ENCODE measurements around the gene RPS21. TPM values are rescaled to one million over a fixed set of nuclear protein-coding genes. Genes with fewer than 3 reads are reported as not detected.
"Not testable (repeated sequence)": the region's sequence is repeated elsewhere in the genome, so short reads cannot be mapped to it uniquely, and the experiment has no call there.

RPS21 gene
- total RNA-seq, 1 donor from 2014 or later, result 1,637 TPM

GRCh38 chr20:62364911-62365736, 21.8 kb upstream of the RPS21 start:
- intact Hi-C loops (cut with micrococcal nuclease), result loop anchor here (5.0 kb wide), 1 partner anchor 63 kb away; the partner anchor contains the start of gene ADRM1

GRCh38 chr20:62365814-62366369, 21.0 kb upstream of the RPS21 start:
- intact Hi-C loops (cut with micrococcal nuclease), result loop anchor here (5.0 kb wide), 1 partner anchor 64 kb away; the partner anchor contains the start of gene ADRM1

- intact Hi-C loops (cut with micrococcal nuclease), result loop anchor here (5.0 kb wide), 1 partner anchor 64 kb away; the partner anchor contains the start of gene ADRM1
These were observed 20.4 kb upstream of the RPS21 start for GRCh38 chr20:62366370-62367135.

- intact Hi-C loops (cut with micrococcal nuclease), result loop anchor here (5.0 kb wide), 1 partner anchor 65 kb away; the partner anchor contains the start of gene ADRM1
These were observed 19.7 kb upstream of the RPS21 start, which contains the start of gene LAMA5 for GRCh38 chr20:62367136-62367632. Gene LAMA5, minus strand, starts transcription at chr20:62367312. Its CDS starts 67 bp downstream, at chr20:62367245.

GRCh38 chr20:62367633-62368391, 19.1 kb upstream of the RPS21 start:
- intact Hi-C loops (cut with micrococcal nuclease), result loop anchor here (5.0 kb wide), 1 partner anchor 66 kb away; the partner anchor contains the start of gene ADRM1

- intact Hi-C loops (cut with micrococcal nuclease), result loop anchor here (5.0 kb wide), 1 partner anchor 66 kb away; the partner anchor contains the start of gene ADRM1
These were observed 18.4 kb upstream of the RPS21 start for GRCh38 chr20:62368392-62368975.

GRCh38 chr20:62368976-62369814, 17.7 kb upstream of the RPS21 start:
- intact Hi-C loops (cut with micrococcal nuclease), result loop anchor here (5.0 kb wide), 1 partner anchor 67 kb away; the partner anchor contains the start of gene ADRM1

- intact Hi-C loops (cut with micrococcal nuclease), result loop anchor here (5.0 kb wide), 1 partner anchor 67 kb away; the partner anchor contains the start of gene ADRM1
These were observed 17.1 kb upstream of the RPS21 start for GRCh38 chr20:62369815-62370114.

- intact Hi-C loops (cut with micrococcal nuclease), result no loop called here
These were observed 16.6 kb upstream of the RPS21 start for GRCh38 chr20:62370115-62370806.

- intact Hi-C loops (cut with micrococcal nuclease), result no loop called here
These were observed 15.9 kb upstream of the RPS21 start for GRCh38 chr20:62370807-62371587.

GRCh38 chr20:62371588-62372041, 15.3 kb upstream of the RPS21 start:
- intact Hi-C loops (cut with micrococcal nuclease), result no loop called here

- intact Hi-C loops (cut with micrococcal nuclease), result no loop called here
These were observed 14.6 kb upstream of the RPS21 start for GRCh38 chr20:62372042-62372993.

GRCh38 chr20:62373631-62374179, 13.2 kb upstream of the RPS21 start:
- intact Hi-C loops (cut with micrococcal nuclease), result not testable (repeated sequence)

GRCh38 chr20:62374331-62375152, 12.4 kb upstream of the RPS21 start:
- intact Hi-C loops (cut with micrococcal nuclease), result no loop called here
